SK-N-SH (cell line): ENCODE data around the gene AFF1. TPM values are rescaled to one million over a fixed set of nuclear protein-coding genes. Genes with fewer than 3 reads are reported as not detected.

Experiments
- CTCF ChIA-PET: fragments of 300-600, 350-600 bp; formaldehyde crosslinking; extraction: SDS; loops from one replicate; lab custom pipeline; 2021; lab: Yijun Ruan, JAX
- POLR2A ChIA-PET: fragments of 350-600 bp; sonication (Branson Sonifier 250); formaldehyde crosslinking; extraction: SDS; loops from one replicate; lab custom pipeline; 2020; ENCODE audit warnings: antibody characterized with exemption, inconsistent platforms; lab: Yijun Ruan, JAX
- DNase-seq: peaks from one replicate; pipeline ENCODE4 v3.0.0; 2012
- H2AFZ ChIP-seq: fragments of 200-600 bp; sonication (generic); 2 replicates; pipeline ENCODE4 v1.8.1; 2016; ENCODE audit warnings: antibody characterized with exemption, mild to moderate bottlenecking, low read depth
- H3F3A ChIP-seq: fragments of 200-600 bp; sonication (generic); replicated peaks from 2 replicates; pipeline ENCODE3; 2016; ENCODE audit warnings: antibody characterized with exemption, mild to moderate bottlenecking; ENCODE audit not compliant: insufficient read depth
- H3K27ac ChIP-seq, 2 experiments: fragments of 200-500 bp in 1 of 2; fragments of 200-600 bp in 1 of 2; sonication (Bioruptor generic) in 1 of 2; sonication (generic), shearing (Covaris generic) in 1 of 2; 2 replicates each; pipeline versions ENCODE4 v1.5.1 to v1.6.1; 2014 to 2016; ENCODE audit warnings: low read depth in 2 of 2, inconsistent platforms in 1 of 2, low read length in 1 of 2, mild to moderate bottlenecking in 1 of 2, mixed read lengths in 1 of 2
- H3K27me3 ChIP-seq: fragments of 200-600 bp; sonication (generic), shearing (Covaris generic); 2 replicates; pipeline ENCODE4 v1.6.1; 2016; ENCODE audit warnings: mixed run types; ENCODE audit not compliant: insufficient read depth
- H3K36me3 ChIP-seq, 2 experiments: fragments of 200-500 bp in 1 of 2; fragments of 200-600 bp in 1 of 2; sonication (Bioruptor generic) in 1 of 2; sonication (generic) in 1 of 2; replicated peaks in 1 of 2; 2 replicates each; pipeline versions ENCODE3 to v1.5.1; 2014 to 2016; ENCODE audit warnings: low read length in 1 of 2, mild to moderate bottlenecking in 1 of 2; ENCODE audit not compliant: insufficient read depth in 2 of 2, control insufficient read depth in 1 of 2
- H3K4me1 ChIP-seq, 2 experiments: fragments of 200-500 bp in 1 of 2; fragments of 200-600 bp in 1 of 2; sonication (Bioruptor generic) in 1 of 2; sonication (generic), shearing (Covaris generic) in 1 of 2; 2 replicates each; pipeline versions ENCODE4 v1.5.1 to v1.6.1; 2014 to 2016; ENCODE audit warnings: low read depth in 1 of 2, low read length in 1 of 2, mixed run types in 1 of 2; ENCODE audit not compliant: insufficient read depth in 2 of 2, control insufficient read depth in 1 of 2
- H3K4me2 ChIP-seq: fragments of 200-600 bp; sonication (generic), shearing (Covaris generic); 2 replicates; pipeline ENCODE4 v1.6.1; 2017; ENCODE audit warnings: mixed run types
- H3K4me3 ChIP-seq, 2 experiments: fragments of 200-500 bp in 1 of 2; fragments of 200-600 bp in 1 of 2; sonication (Bioruptor generic) in 1 of 2; sonication (generic), shearing (Covaris generic) in 1 of 2; 2 replicates each; pipeline versions ENCODE4 v1.5.1 to v1.8.1; 2014 to 2016; ENCODE audit warnings: low read depth in 2 of 2, inconsistent platforms in 1 of 2, low read length in 1 of 2, mild to moderate bottlenecking in 1 of 2, mixed read lengths in 1 of 2, moderate library complexity in 1 of 2
- H3K79me2 ChIP-seq: fragments of 200-600 bp; sonication (generic); 2 replicates; pipeline ENCODE4 v1.8.1; 2017; ENCODE audit warnings: mild to moderate bottlenecking; ENCODE audit not compliant: insufficient read depth
- H3K9ac ChIP-seq: fragments of 200-600 bp; sonication (generic); 2 replicates; pipeline ENCODE4 v1.6.1; 2017; ENCODE audit warnings: mixed run types
- H3K9me2 ChIP-seq: fragments of 200-600 bp; sonication (generic); 2 replicates; pipeline ENCODE4 v1.6.1; 2017; ENCODE audit warnings: mixed run types
- H3K9me3 ChIP-seq: fragments of 200-600 bp; sonication (generic); 2 replicates; pipeline ENCODE4 v1.6.1; 2017; ENCODE audit warnings: mixed run types, mild to moderate bottlenecking, moderate library complexity
- H4K20me1 ChIP-seq: fragments of 200-600 bp; sonication (generic); 2 replicates; pipeline ENCODE4 v1.6.1; 2017; ENCODE audit warnings: mild to moderate bottlenecking, mixed run types; ENCODE audit not compliant: insufficient read depth
- CHD2 ChIP-seq: fragments of 150-350 bp; IDR thresholded peaks from 2 replicates; pipeline ENCODE4 v1.6.1; 2018; ENCODE audit warnings: low read length; ENCODE audit not compliant: partially characterized antibody
- EZH2phosphoT487 ChIP-seq: fragments of 200-600 bp; sonication (generic); IDR thresholded peaks from 2 replicates; pipeline ENCODE4 v1.6.1; 2017; ENCODE audit warnings: low read depth, mixed run types, mild to moderate bottlenecking, antibody characterized with exemption, moderate library complexity, borderline replicate concordance
- FOXM1 ChIP-seq: IDR thresholded peaks from 2 replicates; pipeline ENCODE4 v1.4.0; 2012; ENCODE audit warnings: low read depth, mild to moderate bottlenecking
- IRF3 ChIP-seq: fragments of 150-350 bp; IDR thresholded peaks from 2 replicates; pipeline ENCODE4 v1.6.1; 2016; ENCODE audit warnings: mild to moderate bottlenecking, low read depth, low read length
- JUND ChIP-seq: IDR thresholded peaks from 2 replicates; pipeline ENCODE4 v1.4.0; 2012
- MAX ChIP-seq: IDR thresholded peaks from 2 replicates; pipeline ENCODE4 v1.4.0; 2012; ENCODE audit warnings: low read depth
- MEF2A ChIP-seq: IDR thresholded peaks from 2 replicates; pipeline ENCODE4 v1.4.0; 2012; ENCODE audit warnings: low read depth, borderline replicate concordance
- NFIC ChIP-seq: IDR thresholded peaks from 2 replicates; pipeline ENCODE4 v1.4.0; 2012; ENCODE audit warnings: borderline replicate concordance
- NRF1 ChIP-seq: IDR thresholded peaks from 2 replicates; pipeline ENCODE4 v1.6.1; 2012; ENCODE audit warnings: low read depth, mild to moderate bottlenecking, low read length
- PBX3 ChIP-seq: IDR thresholded peaks from 2 replicates; pipeline ENCODE4; 2012
- RCOR1 ChIP-seq: fragments of 150-350 bp; IDR thresholded peaks from 2 replicates; pipeline ENCODE4 v1.6.1; 2017; ENCODE audit warnings: antibody characterized with exemption, low read length
- REST ChIP-seq: IDR thresholded peaks from 2 replicates; pipeline ENCODE4 v1.6.1; 2012; ENCODE audit warnings: mild to moderate bottlenecking, low read depth, low read length, moderate library complexity
- RXRA ChIP-seq: IDR thresholded peaks from 2 replicates; pipeline ENCODE4 v1.4.0; 2012; ENCODE audit warnings: low read depth, mild to moderate bottlenecking, borderline replicate concordance
- SIN3A ChIP-seq: IDR thresholded peaks from 2 replicates; pipeline ENCODE4 v1.6.1; 2012; ENCODE audit warnings: low read depth, mild to moderate bottlenecking, low read length, moderate library complexity, borderline replicate concordance
- SMC3 ChIP-seq: IDR thresholded peaks from 2 replicates; pipeline ENCODE4 v1.6.1; 2012; ENCODE audit warnings: low read depth, low read length, improper control_type of control experiment
- TCF12 ChIP-seq: IDR thresholded peaks from 2 replicates; pipeline ENCODE4 v1.4.0; 2012
- ZBTB33 ChIP-seq: IDR thresholded peaks from 2 replicates; pipeline ENCODE4 v1.4.0; 2012; ENCODE audit warnings: low read depth, borderline replicate concordance
- WGBS: methylation state at CpG from one replicate; pipeline ENCODE4 v1.1.6; 2017; ENCODE audit warnings: low lambda C conversion rate; 5-methylcytosine and 5-hydroxymethylcytosine counted together
- polyA plus RNA-seq, 3 experiments: library from polyadenylated mRNA; depleted of rRNA; stranded (reverse); fragments of >200 nt; gene quantifications; 2 replicates each; pipeline ENCODE4 v1.2.3, GENCODE V29; 2012

The AFF1 gene
- polyA plus RNA-seq, 1 of the 3 experiments (the other 2 are of a cell fraction) = 2.7 TPM

GRCh38 chr4:87134122-87134521, 199.3 kb downstream of the AFF1 start:
- H3K4me2 ChIP-seq = no peak overlapping the region
- no peak overlapping the region for H3K27ac ChIP-seq
- TF ChIP-seq JUND (no peak), MEF2A (no peak), NRF1 (no peak), TCF12 (no peak), ZBTB33 (no peak), SMC3 (no peak), IRF3 (no peak), NFIC (no peak), EZH2phosphoT487 (no peak), PBX3 (no peak), REST (no peak), CHD2 (no peak), RCOR1 (no peak), FOXM1 (no peak), SIN3A (no peak), MAX (no peak), RXRA (no peak)
- no peaks in the 10 kb centered on the region for H3K79me2 ChIP-seq
- no peaks in the 10 kb centered on the region for H4K20me1 ChIP-seq
- H3K9me3 ChIP-seq = no peaks in the 10 kb centered on the region
- ChIA-PET CTCF (interaction anchor here (1.5 to 5.3 kb wide), 2 partner anchors 10 to 17 kb away, joined by 4 to 23 read pairs; no protein-coding TSS in a partner anchor), POLR2A (no interaction called here)
- H3F3A ChIP-seq = no peaks in the 10 kb centered on the region
- no peak overlapping the region for H2AFZ ChIP-seq
- H3K36me3 ChIP-seq = peaks cover 34 to 50% of the 10 kb centered on the region in 2 experiments
- no peaks in the 10 kb centered on the region for H3K9me2 ChIP-seq
- no peak overlapping the region for H3K4me3 ChIP-seq
- H3K9ac ChIP-seq = no peak overlapping the region
- H3K4me1 ChIP-seq = no peaks in the 10 kb centered on the region
- no peaks in the 10 kb centered on the region for H3K27me3 ChIP-seq
- DNase-seq = no peak
- 63% methylated on average over 3 of the region's 3 CpGs for WGBS
